Prostate gland (tissue), 2 donors: Measurements from ENCODE around the gene VTI1B.

ENCODE experiments used
- CTCF ChIP-seq, 4 experiments: fragments of 200-600 bp in 2 of 4; fragments of 450-650 bp in 2 of 4; sonication (generic) in 2 of 4; IDR thresholded peaks; 1 replicate in 3 of 4; 2 replicates in 1 of 4; pipeline ENCODE4 v1.5.1; 2016 to 2019; ENCODE audit warnings: antibody characterized with exemption in 4 of 4, mild to moderate bottlenecking in 2 of 4, moderate library complexity in 2 of 4
- POLR2A ChIP-seq: fragments of 450-650 bp; IDR thresholded peaks from one replicate; pipeline ENCODE4 v1.6.1; 2016; ENCODE audit warnings: antibody characterized with exemption, mild to moderate bottlenecking

GRCh38 chr14:67679006-67679405 lies 4.6 kb upstream of the VTI1B start:
- TF ChIP-seq CTCF (IDR thresholded peaks at IDR 0.05) (no peak), POLR2A (no peak)
